Ishikawa (cell line): Measurements from ENCODE around the gene PCNX3.

Source experiments
- CEBPB ChIP-seq: IDR thresholded peaks from 2 replicates; pipeline ENCODE4 v1.6.1; 2012
- CREB1 ChIP-seq: IDR thresholded peaks from 2 replicates; pipeline ENCODE4 v1.6.1; 2012; ENCODE audit warnings: low read depth
- EGR1 ChIP-seq: IDR thresholded peaks from 2 replicates; pipeline ENCODE4 v1.6.1; 2012
- EP300 ChIP-seq: IDR thresholded peaks from 2 replicates; pipeline ENCODE4 v1.6.1; 2012; ENCODE audit warnings: borderline replicate concordance
- FOXM1 ChIP-seq: IDR thresholded peaks from 2 replicates; pipeline ENCODE4 v1.6.1; 2012; ENCODE audit warnings: low read depth, borderline replicate concordance
- NFIC ChIP-seq: IDR thresholded peaks from 2 replicates; pipeline ENCODE4 v1.6.1; 2012
- RAD21 ChIP-seq: IDR thresholded peaks from 2 replicates; pipeline ENCODE4 v1.6.1; 2012; ENCODE audit warnings: low read depth
- TAF1 ChIP-seq: IDR thresholded peaks from 2 replicates; pipeline ENCODE4 v1.6.1; 2012; ENCODE audit warnings: low read depth, mild to moderate bottlenecking
- ZBTB7A ChIP-seq: IDR thresholded peaks from 2 replicates; pipeline ENCODE4 v1.6.1; 2012; ENCODE audit warnings: low read depth
- TF ChIP-seq, protein P1 (sequence below): IDR thresholded peaks from 2 replicates; pipeline ENCODE4 v1.6.1; 2012; ENCODE audit warnings: low read depth, mild to moderate bottlenecking
- TF ChIP-seq, protein P2 (sequence below): IDR thresholded peaks from 2 replicates; pipeline ENCODE4 v1.6.1; 2012

GRCh38 chr11:65593518-65594414 lies 21.8 kb upstream of the PCNX3 start:
- TF ChIP-seq EP300 (no peak), EGR1 (no peak), TAF1 (no peak), FOXM1 (no peak), ZBTB7A (peak; percentile 34; the same call in 1 of the 2 replicates), CREB1 (no peak), NFIC (no peak), CEBPB (no peak), RAD21 (peak; percentile 33; the same call in 1 of the 2 replicates)
- TF ChIP-seq, protein P1, sequence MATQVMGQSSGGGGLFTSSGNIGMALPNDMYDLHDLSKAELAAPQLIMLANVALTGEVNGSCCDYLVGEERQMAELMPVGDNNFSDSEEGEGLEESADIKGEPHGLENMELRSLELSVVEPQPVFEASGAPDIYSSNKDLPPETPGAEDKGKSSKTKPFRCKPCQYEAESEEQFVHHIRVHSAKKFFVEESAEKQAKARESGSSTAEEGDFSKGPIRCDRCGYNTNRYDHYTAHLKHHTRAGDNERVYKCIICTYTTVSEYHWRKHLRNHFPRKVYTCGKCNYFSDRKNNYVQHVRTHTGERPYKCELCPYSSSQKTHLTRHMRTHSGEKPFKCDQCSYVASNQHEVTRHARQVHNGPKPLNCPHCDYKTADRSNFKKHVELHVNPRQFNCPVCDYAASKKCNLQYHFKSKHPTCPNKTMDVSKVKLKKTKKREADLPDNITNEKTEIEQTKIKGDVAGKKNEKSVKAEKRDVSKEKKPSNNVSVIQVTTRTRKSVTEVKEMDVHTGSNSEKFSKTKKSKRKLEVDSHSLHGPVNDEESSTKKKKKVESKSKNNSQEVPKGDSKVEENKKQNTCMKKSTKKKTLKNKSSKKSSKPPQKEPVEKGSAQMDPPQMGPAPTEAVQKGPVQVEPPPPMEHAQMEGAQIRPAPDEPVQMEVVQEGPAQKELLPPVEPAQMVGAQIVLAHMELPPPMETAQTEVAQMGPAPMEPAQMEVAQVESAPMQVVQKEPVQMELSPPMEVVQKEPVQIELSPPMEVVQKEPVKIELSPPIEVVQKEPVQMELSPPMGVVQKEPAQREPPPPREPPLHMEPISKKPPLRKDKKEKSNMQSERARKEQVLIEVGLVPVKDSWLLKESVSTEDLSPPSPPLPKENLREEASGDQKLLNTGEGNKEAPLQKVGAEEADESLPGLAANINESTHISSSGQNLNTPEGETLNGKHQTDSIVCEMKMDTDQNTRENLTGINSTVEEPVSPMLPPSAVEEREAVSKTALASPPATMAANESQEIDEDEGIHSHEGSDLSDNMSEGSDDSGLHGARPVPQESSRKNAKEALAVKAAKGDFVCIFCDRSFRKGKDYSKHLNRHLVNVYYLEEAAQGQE, result no peak
- TF ChIP-seq, protein P2, sequence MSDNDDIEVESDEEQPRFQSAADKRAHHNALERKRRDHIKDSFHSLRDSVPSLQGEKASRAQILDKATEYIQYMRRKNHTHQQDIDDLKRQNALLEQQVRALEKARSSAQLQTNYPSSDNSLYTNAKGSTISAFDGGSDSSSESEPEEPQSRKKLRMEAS, result no peak
